ENCODE data around the gene RFX3. TPM values are rescaled to one million over a fixed set of nuclear protein-coding genes. Genes with fewer than 3 reads are reported as not detected.

The RFX3 gene
- total RNA-seq, 1 experiment from 2014 or later, result 0.60 TPM

DNA sequence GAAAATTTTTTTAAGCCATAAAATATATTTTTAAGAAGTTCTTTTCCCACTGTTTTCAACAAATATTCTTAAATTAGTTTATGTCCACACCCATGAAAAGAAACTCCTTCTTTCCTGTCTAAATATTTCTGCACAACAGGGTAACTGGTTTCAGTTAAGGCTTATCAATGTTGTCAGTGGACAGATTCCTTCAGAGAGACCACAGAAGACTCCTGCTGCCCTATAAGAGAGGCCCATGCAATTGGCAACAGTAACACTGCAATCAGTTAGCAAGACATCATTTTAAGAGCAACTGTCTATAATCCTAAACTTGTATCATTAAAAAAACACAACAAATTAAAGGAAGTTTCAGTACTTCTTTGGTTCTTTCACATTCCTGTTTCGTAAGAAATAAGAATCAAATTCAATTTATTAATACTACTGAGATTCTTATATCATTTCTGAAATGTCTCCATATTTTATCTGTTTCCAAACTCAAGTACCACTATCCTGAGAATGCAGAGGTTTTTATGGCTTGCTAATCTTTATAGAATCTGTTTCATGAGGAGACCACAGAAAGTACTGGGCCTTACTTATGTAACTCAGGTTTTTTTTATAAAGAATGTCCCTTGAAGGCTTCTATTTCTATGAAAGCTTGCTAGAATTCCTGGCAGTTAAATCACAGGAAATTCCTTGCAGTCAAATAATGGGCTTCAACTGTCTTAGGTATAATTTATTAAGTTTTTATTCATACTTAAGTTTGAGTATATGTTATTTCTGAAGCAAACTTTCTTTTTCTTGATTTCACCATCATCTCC is 240.2 kb downstream of the RFX3 start:
- DNase-seq (ENCODE audit: low spot score), result no peak

DNA sequence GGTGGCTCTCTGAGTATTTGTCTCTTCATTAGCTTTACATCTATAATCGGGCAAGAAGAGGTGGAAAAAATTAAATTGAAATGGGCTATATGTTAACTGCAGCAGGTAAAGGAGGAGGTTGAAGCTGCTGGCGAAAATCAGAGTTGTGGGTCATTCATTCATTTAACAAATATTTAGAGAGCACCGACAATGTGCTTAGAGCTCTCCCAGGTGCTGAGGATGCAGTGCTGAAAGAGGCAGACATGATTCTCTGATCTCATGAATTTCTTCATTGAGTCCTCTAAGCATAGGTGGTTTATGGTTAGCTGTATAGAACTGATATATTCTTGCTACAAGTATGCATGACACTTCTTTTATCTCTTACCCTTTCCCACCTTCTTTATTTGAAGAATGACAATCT is 243.4 kb downstream of the RFX3 start:
- DNase-seq (ENCODE audit: low spot score), result no peak

DNA sequence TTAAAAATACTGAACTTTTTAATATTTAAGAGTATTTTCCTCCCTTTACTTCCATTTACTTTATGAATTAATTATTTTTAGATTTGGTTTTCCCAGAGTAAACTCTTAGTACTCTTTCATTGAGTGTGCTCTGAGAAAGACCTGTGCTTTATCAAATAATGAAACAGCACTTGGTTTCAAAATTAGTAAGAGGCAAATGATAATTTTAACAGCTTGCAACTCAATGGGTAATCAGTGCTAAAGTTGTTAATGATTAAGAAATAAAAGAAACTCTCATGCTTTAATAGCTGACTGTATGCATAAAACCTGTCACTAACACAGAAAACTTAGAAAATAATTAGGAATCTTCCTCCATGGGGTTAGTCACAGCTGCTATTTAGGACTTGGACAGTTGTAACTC is 244.4 kb downstream of the RFX3 start:
- no peak for DNase-seq (ENCODE audit: low spot score)

DNA sequence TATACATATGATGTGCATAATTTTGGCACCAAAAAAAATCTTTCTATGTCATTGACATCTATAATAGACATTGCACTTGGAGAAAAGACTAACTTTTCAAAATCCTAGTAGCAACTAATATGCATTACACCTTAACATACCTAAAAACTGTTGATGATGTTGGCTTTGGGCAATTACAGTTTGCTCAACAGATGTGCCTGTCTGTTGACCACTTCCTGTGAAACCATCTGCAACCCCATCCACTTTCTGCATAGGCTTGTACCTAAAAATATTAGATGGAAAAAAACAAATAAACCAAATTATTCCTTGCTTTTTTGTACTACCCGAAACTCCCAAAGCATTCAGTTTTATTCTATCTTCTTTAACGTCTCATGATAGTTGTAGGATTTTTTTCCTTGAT is 248.6 kb downstream of the RFX3 start:
- no peak for DNase-seq (ENCODE audit: low spot score)

- no peak for DNase-seq (ENCODE audit: low spot score)
Observed at GRCh38 chr9:3271581-3271980, 254.2 kb downstream of the RFX3 start.

DNA sequence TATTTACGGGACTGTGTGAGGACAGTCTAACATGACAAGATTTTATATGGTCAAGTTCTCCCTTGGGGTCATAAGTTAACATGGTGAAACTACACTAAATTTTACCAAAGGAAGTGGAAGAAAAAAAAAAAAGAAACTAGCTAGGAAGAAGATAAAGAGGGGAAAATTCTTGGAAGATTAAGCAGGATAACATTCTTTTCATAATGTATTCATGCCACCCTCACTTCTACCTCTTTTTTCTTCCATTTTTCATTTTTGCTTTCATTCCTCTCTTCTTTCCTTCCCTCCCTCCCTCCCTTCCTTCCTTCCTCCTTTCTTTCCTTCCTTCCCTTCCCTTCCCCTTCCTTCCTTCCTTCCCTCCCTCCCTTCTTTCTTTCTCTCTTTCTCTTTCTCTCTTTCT is 254.6 kb downstream of the RFX3 start:
- no peak for DNase-seq (ENCODE audit: low spot score)

DNA sequence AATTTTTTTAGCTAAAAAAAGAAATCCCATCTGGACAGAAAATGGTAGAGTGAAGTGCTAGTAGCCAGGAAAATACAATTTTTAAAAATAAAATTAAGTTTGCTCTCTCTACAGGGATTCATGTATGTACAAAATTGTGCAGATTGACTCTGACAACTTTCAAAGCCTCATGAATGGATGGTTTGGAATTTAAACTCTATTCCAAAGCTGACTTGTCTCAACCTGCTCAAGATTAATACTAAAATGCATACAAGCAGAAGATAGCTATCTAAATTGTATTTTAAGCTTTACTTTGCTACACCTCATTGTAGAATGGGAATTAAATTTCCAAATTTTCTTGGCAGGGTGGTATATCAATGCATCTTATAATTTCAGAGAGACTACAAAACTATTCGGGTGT is 257.6 kb downstream of the RFX3 start:
- DNase-seq (ENCODE audit: low spot score), result no peak

- DNase-seq (ENCODE audit: low spot score), result no peak
Observed at GRCh38 chr9:3263698-3264097, 262.1 kb downstream of the RFX3 start.

- DNase-seq (ENCODE audit: low spot score), result no peak
Observed at GRCh38 chr9:3262826-3263529, 262.8 kb downstream of the RFX3 start.

DNA sequence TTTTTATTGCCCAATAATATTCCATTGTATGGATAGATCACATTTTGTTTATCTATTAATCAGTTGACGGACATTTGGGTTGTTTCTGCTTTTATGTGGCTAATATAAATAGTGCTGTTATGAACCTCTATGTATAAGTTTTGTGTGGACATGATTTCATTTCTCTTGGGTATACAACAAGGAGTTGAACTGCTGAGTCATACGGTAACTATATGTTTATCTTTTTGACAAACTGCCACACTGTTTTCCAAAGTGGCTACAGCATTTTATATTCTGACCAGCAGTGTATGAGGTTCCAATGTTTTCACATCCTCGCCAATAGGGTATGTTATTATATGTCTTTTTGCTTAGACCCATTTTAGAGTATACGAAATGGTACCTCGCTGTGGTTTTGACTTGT is 264.3 kb downstream of the RFX3 start:
- DNase-seq (ENCODE audit: low spot score), result peak; percentile 6

DNA sequence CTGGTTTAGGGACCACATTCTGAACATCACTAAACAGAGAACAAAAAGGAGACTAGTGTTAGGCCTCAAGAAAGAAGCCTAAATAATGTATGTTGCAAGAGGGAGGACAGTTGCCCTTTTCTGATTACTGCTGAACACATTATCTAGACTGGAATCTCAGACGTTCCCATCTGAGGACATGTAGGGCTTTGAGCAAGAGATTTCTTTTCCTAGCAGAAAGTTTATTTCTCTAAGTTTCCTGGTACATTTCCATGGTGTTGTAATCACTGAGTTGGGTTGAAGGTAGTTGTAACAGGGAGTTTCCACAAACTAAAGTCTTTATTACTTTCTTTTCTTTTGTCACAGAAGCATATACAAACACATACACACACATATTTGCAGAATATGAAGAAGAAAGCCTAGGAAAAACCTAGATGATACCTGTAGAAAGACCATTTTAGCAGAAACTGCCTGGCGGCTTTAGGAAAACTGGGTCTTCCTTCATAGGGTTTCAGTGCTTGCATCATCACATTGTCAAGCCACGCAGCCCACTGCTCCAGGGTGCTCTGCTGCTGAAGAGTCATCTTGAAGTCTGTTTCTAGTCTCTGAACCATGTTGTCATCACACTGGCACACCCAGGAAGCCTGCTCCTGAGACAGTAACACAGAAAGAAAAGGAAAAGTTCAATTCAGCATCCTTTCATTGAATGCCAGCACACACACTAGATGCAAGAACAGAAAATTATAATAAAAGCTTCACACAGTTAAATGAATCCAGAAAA is 269.1 kb downstream of the RFX3 start:
- no peak for DNase-seq (ENCODE audit: low spot score)

DNA sequence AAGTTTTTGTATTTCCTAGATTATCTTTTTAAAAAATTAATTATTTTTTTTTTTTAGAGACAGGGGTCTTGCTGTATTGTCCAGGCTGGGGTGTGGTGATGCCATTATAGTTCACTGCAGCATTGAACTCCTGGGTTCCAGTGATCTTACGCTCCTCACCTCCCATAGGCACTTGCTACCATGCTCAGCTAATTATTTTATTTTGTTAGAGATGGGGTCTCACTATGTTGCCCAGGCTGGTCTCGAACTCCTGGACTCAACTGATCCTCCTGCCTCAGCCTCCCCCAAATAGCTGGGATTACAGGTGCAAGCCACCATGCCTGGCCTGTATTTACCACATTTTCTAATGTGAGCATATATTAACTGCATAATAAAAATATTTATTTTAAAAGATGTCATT is 274.5 kb downstream of the RFX3 start:
- no peak for DNase-seq (ENCODE audit: low spot score)

- no peak for DNase-seq (ENCODE audit: low spot score)
Observed at GRCh38 chr9:3250741-3251140, 275.1 kb downstream of the RFX3 start.

DNA sequence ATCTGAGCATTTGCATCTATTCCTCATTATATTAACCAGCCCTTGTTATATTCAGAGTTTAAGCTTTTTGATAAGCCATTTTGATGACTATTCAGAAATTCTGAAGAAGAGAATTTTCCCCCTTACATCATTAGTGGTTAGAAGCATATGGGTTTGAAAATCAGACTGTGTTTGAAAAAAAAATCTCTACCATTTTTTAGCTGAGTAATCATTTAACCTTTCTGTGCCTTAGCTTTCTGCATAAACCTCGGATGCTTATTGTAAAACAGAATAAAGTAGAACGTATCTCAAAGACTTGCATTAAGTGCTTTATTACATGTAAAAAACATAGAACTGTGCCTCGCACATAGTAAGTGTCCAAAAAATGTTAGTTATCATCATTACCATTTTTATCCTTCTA is 278.6 kb downstream of the RFX3 start:
- DNase-seq (ENCODE audit: low spot score), result no peak

GRCh38 chr9:3246241-3246640 is 279.6 kb downstream of the RFX3 start:
- no peak for DNase-seq (ENCODE audit: low spot score)

- DNase-seq (ENCODE audit: low spot score), result no peak
Observed at GRCh38 chr9:3244963-3245653, 280.7 kb downstream of the RFX3 start.

DNA sequence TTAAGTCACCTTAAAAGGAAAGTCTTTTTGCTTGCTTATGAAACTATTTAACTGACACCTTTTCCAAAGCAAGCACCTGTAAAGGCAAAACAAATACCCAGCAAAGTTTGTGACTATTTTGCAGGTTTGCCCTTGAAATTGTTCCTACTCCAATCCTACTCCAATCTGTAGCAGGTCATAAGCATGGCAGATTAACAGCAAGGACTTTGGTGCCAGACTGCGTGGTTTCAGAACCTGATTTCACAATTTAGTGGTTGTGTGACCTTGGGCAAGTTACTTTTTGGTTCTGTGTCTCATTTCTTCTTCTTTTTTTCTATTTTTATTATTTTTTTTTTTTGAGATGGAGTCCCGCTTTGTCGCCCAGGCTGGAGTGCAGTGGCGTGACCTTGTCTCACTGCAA is 282.1 kb downstream of the RFX3 start:
- DNase-seq (ENCODE audit: low spot score), result no peak

DNA sequence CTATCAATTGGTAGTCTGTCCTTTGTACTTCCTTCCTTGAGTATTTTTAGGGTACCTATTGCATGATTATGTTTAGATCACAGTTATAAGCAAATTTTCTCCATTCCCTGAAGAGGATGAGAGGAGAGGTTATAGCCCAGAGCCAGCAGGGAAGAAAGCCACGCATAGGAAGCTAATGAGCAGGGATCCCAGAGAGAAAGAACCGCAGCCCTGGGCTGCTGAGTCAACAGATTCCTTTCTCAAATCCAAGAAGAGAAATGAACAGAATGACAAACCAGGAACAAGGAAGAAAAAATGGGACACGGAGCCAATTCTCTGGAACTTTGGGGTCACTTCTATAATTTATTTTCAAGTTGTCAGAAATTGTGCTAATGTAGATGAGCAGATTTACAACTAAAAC is 284.5 kb downstream of the RFX3 start:
- no peak for DNase-seq (ENCODE audit: low spot score)

GRCh38 chr9:3240656-3241268 is 285.0 kb downstream of the RFX3 start:
- DNase-seq (ENCODE audit: low spot score), result peak; percentile 41

DNA sequence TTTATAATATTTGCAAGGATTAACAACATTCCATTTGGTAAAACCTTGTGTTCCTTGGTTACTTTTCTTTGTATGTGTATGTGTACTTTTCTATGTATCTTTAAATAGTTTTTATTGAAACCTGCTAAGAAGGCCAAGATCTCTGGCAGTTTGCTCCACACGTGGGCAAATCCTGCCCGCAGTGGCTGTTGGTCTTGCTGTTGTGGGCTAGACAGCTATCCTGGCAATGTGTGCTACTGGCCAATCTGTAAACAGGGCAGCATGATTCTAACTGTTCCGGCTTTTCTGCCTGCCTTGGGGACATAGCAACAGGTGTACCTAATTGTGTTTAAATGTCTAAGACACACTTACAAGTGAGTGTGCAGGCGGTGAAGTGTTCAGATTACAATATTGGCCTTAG is 286.6 kb downstream of the RFX3 start:
- DNase-seq (ENCODE audit: low spot score), result no peak

- DNase-seq (ENCODE audit: low spot score), result no peak
Observed at GRCh38 chr9:3238236-3238635, 287.6 kb downstream of the RFX3 start.

- DNase-seq (ENCODE audit: low spot score), result no peak
Observed at GRCh38 chr9:3237121-3237520, 288.7 kb downstream of the RFX3 start.
